Ammon's horn (tissue), 1 donor: Measurements from ENCODE around the gene AGER.
"Not testable (repeated sequence)": the region's sequence is repeated elsewhere in the genome, so short reads cannot be mapped to it uniquely, and the experiment has no call there.

Source experiments
- DNase-seq: peaks from one replicate; pipeline ENCODE4 v3.0.0-alpha.2; 2016; ENCODE audit warnings: low spot score

AGER gene

DNA sequence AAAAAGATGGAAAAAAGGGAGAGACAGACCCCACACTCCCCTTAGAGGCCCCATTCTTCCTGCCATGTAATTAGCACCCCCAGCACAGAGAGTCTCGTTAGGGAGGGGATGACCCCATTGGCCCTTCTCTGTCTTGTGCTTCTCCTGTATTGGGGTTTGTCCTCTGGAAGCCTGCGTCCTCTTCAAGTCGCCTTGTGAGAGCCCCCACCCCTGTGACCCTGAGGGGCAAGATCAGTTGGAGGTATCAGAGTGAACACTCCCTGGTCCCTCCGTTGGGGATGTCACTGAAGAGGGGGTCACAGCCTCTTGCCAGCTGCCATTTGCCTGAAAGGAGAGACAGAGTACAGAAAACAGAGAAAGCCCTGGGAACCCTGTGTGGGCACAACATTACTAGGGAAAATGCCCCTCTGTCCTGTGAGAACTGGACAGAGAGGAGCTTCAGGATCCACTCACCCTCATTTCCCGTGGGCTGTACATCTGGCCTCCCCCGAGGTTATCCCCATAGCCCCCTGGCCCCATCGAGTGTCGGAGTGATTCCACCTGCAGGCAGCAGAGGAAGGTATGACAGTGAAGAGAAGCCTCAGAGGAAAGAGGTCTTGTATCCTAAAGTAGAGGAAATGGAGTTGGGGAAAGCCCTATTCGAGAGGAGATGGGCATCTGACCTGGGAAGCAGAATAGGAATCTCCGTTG is 2.2 kb upstream of the AGER start:
- DNase-seq, result not testable (repeated sequence)

DNA sequence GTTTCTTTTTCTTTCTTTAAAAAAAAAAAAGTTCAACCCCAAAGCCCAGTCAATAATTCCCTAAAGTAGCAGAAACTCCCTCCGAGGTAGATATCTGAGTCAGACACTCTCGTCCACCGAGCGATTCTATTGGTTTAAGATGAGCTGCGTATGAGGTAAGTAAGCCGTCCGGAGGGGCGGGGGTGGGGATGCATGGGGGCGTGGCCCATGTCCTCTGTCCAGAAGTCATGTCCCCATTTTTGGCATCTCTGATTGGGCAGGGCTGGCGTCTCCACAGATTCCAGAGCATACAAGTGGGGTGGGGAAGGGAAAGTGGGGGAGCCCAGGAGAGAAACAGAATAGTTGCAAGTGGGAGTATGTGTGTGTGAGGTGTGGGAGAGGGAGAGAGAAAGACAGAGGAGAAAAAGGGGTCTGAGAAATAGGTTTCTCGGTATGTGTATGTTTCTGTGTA is 1.7 kb upstream of the AGER start:
- DNase-seq, result not testable (repeated sequence)

DNA sequence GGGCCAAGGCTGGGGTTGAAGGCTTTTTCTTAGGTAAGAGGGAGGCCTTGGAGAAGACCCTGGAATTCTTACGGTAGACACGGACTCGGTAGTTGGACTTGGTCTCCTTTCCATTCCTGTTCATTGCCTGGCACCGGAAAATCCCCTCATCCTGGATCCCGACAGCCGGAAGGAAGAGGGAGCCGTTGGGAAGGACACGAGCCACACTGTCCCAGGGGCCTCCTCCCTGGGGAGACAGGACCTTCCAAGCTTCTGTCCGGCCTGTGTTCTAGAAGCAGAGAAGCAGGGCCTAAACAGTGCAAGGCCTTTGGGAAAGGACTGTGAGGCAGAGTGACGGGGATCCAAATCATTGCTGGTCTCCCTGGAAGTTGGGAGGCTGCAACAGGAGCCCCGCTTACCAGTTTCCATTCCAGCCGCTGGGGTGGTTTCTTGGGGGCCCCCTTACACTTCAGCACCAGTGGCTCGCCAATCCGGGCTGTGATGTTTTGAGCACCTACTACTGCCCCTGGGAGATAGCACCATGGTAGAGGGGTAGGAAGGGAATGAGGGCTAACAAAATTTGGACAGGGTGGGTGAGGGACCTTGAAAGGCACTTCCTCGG is 470 bp downstream of the AGER start:
- DNase-seq, result no peak

DNA sequence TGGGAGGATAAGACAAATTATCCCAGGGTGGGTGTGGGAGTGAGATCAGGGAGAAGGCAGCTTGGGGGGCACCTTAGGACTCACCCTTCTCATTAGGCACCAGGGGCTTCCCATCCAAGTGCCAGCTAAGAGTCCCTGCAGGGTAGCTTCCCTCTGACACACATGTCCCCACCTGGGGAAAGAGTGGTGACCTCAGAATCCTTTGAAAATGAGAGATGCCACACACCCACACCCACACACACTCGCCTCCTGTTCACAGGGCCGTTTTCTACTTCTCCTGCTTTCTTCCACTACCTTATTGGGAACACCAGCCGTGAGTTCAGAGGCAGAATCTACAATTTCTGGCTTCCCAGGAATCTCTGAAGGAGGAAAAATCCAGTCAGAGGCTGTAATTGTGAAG is 1.0 kb downstream of the AGER start:
- DNase-seq, result no peak

DNA sequence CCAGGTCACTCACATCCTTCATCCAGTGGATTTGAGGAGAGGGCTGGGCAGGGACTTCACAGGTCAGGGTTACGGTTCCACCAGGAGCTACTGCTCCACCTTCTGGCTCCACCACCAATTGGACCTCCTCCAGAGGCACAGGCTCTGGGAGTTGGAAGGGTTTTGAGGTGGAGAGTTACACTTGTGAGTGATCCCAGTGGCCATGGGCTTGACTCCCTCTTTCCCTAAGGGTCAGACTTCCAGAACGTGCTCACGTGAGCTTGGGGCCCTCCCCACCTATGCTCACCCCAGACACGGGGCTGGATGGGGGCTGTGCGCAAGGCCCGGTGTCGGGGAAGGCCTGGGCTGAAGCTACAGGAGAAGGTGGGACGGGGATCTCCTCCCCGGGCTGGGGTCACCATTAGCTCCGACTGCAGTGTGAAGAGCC is 1.5 kb downstream of the AGER start:
- DNase-seq, result no peak

DNA sequence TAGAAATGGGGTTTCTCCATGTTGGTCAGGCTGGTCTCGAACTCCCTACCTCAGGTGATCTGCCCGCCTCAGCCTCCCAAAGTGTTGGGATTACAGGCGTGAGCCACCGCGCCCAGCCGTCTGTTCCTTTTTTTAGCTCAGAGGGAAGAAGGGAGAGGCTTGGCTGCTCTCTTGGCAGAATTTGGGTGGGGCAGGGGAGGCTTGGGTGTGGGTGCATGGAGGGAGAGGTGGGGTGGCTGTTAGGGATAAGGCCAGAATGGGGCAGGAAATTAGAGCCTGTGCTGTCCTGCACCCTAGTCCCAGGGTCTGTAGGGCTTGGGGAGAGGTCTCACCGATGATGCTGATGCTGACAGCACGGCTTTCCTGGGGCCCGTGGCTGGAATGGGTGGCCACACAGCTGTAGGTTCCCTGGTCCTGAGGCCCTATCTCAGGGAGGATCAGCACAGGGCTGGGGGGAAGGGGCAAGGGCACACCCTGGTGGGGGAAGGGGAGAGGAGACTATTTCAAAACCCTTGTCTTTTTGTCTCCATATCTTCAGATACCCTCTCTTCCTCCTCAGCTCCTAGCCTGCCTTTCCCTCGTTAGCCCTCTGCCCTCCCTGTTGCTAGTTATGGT is 2.0 kb downstream of the AGER start:
- DNase-seq, result no peak

DNA sequence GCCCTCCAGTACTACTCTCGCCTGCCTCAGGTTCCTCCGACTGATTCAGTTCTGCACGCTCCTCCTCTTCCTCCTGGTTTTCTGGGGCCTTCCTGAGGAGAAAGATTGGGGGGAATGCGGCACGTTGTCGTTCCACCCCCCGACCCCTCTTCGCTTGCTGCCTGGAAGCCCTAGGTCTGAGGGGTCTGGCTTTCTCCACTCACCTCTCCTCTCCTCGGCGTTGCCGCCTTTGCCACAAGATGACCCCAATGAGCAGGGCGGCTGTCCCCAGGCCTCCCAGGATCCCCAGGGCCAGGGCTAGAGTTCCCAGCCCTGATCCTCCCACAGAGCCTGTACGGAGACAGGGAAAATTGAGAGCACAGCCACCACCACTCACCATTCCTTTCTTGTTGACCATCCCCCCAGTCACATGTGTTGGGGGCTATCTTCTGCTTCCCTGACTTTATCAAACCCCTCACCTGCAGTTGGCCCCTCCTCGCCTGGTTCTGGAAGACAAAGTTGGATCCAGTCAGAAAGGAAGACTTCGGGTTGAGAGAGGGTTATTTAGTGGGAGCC is 2.8 kb downstream of the AGER start:
- DNase-seq, result no peak

DNA sequence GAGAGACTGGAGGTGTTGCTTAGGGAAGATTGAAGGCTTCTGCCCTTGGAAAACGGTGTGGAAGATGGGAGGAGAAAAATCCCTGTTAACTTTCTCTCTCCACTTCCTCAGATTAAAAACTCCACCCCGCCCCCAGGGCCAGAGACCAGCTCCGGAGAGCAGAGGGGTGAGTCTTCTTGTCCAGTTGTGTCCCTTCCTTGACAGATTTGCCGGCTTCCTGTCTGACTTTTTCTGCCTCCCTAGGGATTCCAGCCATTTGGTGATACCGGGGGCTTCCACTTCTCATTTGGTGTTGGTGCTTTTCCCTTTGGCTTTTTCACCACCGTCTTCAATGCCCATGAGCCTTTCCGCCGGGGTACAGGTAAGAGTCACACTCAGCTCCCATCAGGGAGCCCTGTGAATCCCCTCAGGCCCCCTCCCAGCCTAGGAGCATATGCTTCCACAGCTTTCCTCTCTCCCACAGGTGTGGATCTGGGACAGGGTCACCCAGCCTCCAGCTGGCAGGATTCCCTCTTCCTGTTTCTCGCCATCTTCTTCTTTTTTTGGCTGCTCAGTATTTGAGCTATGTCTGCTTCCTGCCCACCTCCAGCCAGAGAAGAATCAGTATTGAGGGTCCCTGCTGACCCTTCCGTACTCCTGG is 4.2 kb downstream of the AGER start:
- no peak for DNase-seq

DNA sequence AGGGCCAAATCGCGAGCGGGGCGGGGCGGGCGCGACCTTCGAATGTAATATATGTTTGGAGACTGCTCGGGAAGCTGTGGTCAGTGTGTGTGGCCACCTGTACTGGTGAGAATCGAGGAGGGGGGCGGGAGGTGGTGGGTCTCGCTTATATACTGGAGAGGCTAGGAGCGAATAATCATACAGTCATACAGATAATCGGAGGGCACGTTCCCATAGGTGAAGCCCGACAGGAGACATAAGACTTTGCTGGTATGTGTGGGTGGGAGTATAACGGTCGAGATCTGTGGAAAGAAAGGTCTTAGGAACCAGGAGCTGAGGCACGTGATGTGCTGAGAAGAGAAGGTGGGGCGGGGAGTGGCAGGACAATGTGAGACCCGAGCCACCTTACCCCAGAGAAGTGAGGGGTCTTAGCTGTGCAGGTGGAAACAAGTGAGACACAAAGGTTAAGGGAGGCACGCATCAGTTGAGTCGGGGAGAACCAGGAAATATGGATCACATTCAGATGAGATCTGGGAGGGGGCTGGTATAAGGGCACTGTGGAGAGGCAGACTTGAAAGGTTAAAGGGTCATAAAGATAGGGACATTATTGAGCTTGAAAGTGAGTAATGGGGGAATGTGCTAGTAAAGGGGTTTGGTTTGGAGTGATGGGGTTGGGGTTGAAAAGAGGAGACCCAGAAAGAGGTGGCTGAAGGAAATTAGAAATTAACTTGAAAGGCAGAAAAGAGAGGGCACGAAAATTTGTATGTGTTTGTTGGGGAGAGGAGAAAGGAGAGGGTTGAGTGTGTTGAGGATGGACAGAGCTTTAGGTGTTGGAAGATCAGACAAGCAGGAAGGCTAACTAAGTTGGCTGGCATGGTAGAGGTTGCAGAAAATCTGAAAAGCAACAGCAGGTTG is 5.3 kb downstream of the AGER start:
- no peak for DNase-seq

DNA sequence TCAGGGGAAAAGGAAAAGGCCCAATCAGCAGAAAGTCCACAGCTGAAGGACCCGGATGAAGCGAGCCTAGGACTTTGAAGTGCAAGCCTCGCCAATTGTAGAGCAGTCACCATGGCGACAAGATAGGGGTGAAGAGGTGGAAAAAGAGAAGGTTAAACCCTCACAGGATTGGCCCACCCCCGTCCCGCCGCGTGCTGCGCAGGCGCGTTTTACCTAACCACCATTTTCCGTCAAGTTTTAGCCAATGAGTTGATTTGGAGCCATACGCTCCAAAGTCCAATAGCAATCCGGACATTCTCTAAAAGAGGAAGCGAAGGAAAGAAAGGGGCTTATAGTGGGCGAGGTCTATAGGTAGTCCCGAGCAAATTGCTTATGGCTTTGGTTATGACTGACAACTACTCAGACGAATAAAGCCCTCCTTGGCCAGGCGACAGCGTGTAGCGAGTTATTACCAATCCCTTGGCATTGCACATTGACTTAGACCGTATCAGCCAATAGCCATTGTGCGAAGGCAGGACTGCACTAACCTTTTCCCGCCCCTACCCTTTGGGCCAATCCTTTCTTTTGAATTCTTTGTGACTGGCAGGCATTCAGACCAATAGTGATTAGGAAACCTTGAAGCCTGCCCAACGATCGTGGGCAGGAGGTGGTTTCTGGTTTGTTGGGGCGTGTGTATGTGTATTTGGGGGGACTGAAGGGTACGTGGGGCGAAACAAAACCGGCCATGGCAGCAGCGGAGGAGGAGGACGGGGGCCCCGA is 6.1 kb downstream of the AGER start, which contains the start of gene RNF5:
RNF5 (plus strand) TSS at position 618 of the 759 bp plus-strand sequence; CDS start at position 725, 107 bp downstream.
- DNase-seq, result peak; percentile 100

DNA sequence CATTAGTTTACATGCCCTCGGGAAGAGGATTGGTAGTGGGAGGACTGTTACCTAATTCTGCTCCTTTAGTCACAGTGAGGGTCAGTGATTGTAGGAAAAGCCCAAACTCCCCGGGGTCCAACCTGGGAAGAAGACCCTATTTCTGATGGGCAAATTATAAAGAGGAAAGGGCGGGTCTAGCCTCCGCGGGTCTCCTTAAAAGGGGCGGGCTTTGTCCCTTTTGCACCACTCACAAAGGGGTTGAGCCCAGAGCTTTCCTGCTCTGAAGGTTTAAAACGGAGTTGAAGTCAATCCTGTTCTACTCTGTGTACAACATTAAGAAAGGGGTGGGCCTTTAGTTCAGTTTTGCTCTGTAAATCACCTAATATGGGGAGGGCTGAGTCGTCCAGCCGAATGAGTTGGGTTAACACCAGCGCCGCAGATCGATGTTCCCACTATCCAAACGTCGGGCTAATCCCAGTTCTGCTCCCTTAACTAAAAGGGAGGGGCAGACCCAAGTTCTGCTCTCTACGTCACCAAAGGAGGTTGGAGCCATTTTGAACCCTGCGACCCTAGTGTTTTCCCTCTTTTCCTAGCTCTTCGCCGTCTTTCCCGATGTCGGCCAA is 6.8 kb downstream of the AGER start:
- no peak for DNase-seq

DNA sequence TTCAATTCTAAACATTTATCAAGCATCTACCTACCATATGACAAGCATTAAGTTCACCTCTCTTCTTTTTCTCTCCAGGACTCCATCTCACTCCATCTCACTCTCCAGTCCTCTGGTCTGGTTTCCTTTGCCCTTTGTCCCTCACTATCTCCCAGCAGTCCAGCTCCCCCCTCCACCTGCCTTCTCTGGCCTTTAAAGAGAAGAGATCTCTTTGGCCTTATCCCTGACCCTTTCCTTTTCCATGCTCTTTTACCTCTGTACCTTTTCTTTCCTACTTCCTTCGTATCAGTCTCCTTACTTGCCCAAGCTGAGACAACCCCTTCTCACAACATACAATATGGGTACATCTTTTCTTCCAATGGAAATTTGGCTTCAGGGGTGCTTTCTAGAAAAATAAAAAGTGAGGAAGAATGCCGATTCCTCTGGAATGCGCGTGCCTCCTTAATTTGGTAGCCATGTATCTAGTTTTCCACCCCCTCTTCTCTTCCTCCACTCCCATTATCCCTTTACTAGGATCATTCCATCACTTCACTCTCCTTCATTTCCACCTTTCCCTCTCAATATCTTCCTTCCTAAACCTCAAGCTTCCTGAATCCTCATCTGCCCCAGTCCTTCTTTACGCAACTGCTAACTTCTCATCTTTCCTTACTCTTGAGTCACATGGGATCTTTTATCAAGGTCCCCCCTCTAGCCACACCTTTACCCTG is 7.4 kb downstream of the AGER start:
- no peak for DNase-seq

DNA sequence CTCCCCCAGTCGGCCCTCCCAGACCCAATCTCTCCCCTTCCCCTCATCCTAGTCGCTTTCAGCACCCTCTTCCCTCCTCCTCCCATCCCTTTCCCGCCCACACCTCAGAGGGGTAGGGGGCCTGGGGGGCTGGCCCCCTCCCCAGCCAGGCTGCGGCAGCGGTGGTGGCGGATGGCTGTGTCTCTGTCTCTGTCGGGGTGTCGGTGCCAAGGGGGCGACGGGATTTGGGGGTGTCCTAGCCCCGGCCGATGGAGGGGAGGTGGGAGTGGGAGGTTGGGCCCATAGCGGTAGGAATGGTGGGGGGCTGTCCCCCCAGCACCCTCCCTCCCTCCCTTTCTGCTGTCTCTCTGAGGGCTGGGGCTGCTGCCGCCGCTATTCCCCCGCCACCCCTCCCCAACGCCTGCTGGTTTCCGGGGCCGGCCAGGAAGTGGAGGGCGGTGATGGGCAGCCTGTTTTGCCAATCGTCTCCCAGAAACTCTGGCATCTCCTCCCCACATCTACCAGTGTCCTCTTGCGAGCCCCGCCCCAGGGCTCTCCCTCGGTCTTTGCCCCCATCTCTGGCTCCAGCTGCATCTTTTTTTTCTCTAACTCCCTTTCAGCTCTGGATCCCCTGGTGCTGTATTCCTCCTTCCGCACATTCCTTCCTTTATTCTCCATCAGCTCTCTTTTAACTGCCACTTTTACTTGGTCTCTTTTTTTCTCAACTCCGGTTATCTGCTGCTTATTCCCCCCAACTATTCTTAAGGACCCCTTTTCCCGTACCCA is 8.2 kb downstream of the AGER start, which contains the start of gene AGPAT1:
AGPAT1 (minus strand) TSS at position 374 of the 765 bp plus-strand sequence. CDS start 4,588 bp downstream, outside the sequence.
- peak; percentile 99 for DNase-seq

DNA sequence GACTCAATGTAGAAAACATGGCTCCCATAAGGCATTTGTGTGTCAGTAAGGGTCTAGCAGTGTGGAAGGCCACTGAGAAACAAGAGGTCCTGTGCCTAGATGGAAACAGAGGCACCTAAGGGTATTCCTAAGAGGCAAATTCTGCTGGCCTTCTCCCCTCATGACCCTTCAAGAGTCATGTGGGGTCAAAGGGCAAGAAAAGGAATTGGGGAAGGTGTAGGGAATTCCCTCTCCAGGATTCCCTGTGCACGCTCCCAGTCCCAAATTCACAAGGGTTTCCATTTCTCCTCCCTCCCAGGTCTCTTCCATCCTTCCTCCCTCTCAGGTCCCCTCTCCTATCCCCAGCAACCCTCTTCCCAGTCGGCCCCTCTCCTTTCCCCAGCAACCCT is 8.7 kb downstream of the AGER start:
- DNase-seq, result no peak

DNA sequence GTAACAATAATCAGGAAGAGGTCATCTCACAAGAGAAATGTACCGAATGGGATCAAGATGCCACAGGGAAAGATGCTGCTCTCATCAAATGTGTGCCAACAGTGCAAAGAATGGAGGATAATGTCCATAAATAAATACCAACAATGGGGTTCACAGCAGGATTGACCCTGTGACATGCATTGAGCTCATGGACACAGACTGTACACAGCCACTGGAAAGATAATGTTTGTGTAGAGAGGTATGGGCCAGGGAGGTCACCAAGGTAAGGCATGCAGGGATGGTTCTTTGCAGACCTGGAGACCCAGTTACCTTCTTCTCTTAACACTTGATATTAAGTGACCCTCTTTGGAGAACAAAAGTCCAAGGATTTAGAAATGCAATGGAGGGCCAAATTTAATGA is 9.6 kb downstream of the AGER start:
- no peak for DNase-seq

DNA sequence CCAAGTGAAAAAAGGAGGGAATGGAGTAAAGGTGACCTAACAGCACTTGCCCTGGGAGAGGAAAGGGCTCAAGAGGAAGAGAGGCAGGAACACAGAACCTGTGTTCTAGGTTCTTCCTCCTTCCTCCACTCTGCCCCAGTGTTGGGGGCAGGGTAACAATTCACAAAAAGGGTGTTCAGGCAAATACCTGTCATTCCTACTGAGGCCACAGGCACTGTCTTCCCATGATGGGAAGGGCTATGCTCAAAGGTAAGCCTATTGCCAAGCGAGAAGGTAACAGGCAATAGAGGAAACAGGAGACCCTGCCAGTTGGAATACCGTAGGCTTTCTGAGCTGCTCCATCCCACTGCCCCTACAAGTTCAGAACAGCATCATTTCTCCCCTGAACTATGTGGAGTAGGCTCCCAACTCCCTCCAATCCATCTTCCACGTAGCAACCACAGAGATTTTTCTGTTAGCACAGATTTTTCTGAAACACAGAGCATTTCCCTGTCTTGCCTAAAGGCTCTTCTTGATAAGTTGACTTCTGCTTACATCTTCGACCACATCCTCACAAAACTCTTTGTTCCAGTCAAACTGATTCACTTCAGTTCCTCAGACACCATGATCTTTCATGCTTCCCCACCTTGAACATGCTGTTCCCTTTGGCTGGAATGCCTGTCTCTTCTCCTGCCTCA is 10.9 kb downstream of the AGER start:
- no peak for DNase-seq

DNA sequence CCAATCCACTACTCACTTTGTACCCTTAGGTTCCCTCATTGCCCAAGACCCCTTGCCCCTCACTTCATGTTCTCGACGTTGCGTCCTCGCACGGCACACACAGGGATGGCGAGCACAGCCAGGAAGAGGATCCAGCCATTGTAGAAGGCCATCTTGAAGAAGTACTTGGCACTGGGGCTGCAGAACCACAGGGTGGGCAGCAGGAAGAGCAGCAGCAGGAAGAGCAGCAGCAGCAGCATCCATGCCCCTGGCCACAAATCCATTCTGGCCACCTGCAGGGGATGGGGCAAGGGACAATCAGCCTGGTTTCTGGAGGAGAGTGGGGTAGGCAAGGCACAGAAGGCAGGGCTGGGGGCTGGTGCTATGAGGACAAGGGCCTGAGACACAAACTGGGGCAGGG is 12.8 kb downstream of the AGER start:
- DNase-seq, result no peak

DNA sequence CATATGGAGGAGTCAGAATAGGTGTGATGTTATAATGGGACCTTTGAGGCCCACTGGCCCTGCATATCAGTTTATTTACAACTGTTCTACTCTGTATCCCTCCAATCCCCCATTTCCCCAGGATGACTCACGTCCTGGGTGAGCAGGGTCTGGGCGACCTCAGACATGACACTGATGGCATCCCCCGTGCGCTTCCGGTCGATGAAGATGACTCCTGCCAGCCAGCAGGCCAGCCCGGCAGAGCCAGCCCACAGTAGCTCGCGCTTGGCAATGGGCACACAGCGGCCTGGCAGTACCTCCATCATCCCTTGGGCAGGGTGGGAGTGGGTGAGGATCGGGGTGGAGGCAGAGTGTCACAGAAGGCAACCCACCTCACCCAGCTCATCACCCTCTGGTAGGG is 13.8 kb downstream of the AGER start:
- no peak for DNase-seq
